Measurements from ENCODE around the gene ALPI.

Gene ALPI

DNA sequence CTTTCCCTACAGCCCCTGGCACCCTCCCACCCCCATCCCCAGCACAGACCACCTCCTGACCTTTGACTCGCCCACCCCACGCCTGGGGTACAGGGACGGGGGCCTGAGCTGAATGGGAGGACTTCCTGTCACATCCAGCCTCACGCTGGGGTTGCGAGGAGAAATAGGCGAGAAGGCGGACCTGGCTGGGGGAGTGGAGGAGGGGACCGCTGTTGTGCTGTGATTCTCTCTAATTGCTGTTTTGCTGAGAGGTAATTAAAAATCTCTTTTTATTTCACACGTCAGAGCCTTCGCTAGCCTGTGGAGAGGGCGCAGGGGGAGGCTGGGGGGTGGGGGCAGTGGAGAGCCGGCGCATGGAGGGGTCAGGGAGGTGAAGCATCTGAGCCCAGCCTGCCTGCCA lies 41.4 kb downstream of the ALPI start:
- no peak for DNase-seq (ENCODE audit: low read depth in 2 of 2)

DNA sequence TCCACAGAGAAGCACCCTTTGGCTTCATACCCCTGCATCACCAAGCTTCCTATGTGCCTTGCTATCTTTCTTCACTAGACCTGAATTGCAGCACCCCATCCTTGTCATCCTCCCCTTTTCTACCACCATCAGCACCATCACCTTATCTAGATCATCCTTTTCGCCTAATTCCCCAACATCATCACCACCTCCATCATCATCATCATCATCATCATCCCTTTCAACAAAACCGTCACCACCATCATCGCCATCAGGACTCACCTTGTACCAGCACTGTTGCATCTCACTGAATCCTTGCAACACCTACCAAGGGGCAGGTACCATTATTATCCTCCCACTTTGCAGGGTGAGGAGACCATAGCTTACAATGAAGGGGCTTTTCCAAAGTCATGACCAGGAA lies 42.5 kb downstream of the ALPI start:
- DNase-seq (ENCODE audit: low read depth in 2 of 2): no peak

DNA sequence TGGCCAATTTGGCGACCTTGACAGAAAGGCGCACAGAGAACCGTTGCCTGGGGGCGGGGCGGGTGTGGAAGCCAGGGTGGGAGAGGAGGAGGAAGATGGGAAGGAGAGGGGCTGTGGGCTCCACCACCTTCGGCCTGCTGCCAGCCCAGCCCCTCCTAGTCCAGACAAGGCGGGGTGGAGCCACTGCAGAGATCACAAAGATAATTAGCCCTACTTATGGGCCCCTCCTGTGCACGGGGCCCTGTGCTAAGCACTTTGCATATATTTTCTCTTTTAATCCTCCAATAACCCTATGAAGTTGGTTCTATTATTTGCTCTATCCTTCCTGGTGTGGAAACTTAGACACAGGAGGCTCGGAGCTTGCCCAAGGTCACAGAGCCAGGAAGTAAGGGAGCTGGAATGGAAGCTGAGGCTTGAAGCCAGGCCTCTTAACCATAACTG lies 45.4 kb downstream of the ALPI start:
- no peak for DNase-seq (ENCODE audit: low read depth in 2 of 2)

DNA sequence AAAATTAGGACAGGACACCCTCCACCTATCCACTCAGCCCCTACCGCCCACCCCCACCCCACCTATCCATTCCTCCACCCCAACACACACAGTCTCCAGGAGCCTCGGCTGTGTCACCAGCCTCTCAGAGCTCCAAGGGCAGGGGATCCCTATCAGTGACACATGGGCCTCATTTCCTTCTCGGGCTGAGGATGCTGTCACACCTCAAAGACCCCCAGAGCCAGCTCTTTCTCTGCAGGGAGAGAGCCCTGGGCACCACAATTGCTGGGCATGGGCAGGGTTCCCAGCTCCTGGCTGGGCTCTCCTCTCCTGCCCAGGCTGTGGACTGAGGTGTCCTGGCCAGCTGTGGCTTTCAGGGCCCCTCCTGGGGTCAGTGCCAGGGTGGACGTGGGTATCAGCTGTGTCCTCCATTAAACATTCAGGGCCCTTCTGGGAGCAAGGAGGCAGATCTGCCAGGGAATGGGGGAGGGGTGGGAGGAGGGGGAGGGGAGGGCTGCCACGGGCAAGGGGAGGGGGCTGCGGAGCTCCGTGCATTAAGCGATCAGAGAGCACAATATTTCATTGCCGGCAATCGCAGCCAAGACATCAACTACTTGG lies 45.9 kb downstream of the ALPI start:
- DNase-seq (ENCODE audit: low read depth in 2 of 2): no peak

GRCh38 chr2:232502511-232502910 lies 46.6 kb downstream of the ALPI start:
- DNase-seq (ENCODE audit: low read depth in 2 of 2): no peak

GRCh38 chr2:232502911-232503808 lies 47.2 kb downstream of the ALPI start:
- peak in 1 of 2 donors; percentile 15 for DNase-seq (ENCODE audit: low read depth in 2 of 2)

GRCh38 chr2:232503809-232504323 lies 47.9 kb downstream of the ALPI start:
- DNase-seq (ENCODE audit: low read depth in 2 of 2): no peak

- DNase-seq (ENCODE audit: low read depth in 2 of 2): no peak
Measured at GRCh38 chr2:232504438-232504837, 48.5 kb downstream of the ALPI start.

- DNase-seq (ENCODE audit: low read depth in 2 of 2): no peak
Measured at GRCh38 chr2:232505856-232506255, 49.9 kb downstream of the ALPI start.

- DNase-seq (ENCODE audit: low read depth in 2 of 2): no peak
Measured at GRCh38 chr2:232506709-232507108, 50.8 kb downstream of the ALPI start.

DNA sequence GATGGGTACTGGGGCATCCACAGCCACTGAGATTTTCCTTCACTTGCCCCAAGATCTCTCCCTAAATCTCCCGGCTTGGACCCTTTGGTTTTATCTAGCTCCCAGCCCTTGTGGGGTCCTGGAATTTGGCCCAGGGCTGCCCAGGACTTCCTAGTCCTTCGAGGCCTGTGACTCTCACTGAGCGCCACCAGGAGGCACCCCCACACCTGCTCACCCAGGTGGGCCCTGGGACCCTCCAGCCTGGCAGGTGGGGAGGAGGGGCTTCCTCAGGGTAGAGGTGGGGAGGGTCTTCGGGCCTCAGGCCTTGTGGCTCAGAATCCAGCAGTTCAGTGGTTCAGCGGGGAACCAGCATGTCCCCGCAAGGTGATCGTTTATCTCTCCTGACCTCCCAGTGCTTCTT lies 52.3 kb downstream of the ALPI start:
- DNase-seq (ENCODE audit: low read depth in 2 of 2): no peak
